Activated CD8-positive, alpha-beta memory T cell treated with anti-CD3 and anti-CD28 coated beads for 48 hours (primary cell): ENCODE data around the gene UBAC2.

ENCODE experiments used
- DNase-seq, 3 experiments: peaks; one replicate each; pipeline ENCODE4 v3.0.0-alpha.2; 2020; ENCODE audit warnings: low read depth in 2 of 3, low spot score in 2 of 3

UBAC2 gene

GRCh38 chr13:99289674-99290337 is 89.2 kb downstream of the UBAC2 start:
- DNase-seq = no peak

DNA sequence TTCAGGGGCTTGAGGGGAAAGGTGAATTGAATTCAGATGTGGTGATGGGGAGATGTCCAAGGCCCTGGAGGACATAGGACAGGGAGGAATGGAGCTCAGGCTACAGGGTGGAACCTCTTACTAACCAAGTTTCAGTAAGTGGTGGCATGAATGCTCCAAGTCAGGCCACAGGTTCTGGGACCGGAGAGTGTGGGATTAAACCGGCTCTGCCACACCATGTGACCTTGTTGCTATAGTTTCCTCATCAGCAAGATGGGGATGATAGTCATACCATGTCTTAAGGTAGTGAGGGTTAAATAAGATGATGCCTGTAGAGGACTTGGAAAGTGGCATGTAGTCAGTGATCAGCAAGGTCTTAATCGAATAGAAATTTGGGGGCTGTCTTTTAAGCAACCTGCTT is 90.2 kb downstream of the UBAC2 start:
- no peak for DNase-seq

GRCh38 chr13:99293178-99293577 is 92.5 kb downstream of the UBAC2 start:
- DNase-seq = no peak

DNA sequence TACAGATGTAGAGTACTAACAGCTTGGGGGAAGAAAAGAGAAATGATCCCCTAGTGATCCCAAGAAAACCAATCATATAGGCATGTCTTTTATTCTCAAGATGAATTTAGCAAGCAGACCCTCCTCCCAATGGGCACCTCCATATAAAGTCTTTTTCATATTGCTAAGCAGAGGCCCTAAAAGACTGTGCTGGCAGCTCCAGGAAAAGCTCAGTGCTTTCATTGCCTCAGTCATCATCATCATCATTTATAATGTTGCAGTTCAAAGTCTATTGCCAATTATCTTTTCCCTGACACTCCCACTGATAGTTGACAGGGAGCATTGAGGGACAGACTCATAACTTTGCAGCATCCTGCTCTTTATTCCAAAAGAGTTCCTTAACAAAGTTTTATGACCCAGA is 93.5 kb downstream of the UBAC2 start:
- no peak for DNase-seq

DNA sequence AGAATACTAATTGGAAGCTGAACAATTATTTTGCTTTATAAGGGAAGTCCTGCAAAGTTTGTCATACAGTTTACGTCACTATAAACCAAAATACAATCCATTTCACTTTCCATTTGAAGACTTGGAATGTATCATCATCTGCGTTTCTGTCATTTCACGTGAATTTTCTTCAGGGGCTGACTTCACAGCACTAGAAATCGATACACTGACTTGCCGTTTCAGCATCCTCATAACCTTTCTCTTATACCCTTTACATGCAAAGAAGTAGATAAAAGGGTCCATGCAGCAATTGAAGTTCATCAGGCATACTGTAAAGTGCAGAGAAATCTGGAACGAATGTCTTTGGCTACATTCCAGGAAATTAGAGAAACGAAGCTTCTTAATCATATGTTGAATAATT is 94.3 kb downstream of the UBAC2 start:
- no peak for DNase-seq

- DNase-seq = no peak
Measured at GRCh38 chr13:99295488-99296252, 95.0 kb downstream of the UBAC2 start.

DNA sequence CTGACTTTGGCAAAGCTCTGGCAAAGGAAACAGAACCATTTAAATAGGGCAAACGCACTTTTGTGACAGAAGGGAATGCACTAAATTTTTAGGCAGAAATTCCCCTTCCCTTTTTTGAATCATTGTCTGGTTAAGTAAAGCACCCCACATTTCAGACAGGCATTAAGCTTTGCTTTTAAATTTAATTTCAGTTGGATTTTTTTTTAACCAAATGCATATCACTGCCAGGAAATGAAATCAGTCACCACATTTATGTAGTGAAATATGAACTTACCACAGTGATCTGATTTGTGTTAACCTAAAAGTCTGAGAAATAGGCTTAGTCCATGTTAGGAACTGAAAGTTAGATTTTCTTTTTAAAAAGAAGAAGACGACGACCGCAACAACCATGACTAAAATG is 95.7 kb downstream of the UBAC2 start:
- no peak for DNase-seq

GRCh38 chr13:99297331-99297730 is 96.7 kb downstream of the UBAC2 start:
- DNase-seq = no peak

DNA sequence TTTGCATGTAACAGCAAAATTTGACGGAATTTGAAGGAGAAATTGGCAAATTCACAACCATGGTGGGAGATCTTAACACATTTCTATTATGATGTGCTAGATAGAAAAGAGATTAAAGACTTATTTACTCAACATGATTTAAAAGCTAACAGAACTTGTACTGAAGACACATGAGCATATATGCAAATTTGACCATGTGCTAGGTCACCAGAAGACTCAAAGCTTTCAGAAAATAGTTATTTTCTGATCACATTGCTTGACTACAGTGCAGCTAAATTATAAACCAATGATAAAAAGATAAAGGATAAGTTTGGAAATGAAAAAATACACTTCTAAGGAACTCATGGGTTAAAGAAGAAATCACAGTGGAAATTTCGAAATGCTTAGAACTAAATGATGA is 97.4 kb downstream of the UBAC2 start:
- DNase-seq = no peak

GRCh38 chr13:99299256-99299919 is 98.7 kb downstream of the UBAC2 start:
- no peak for DNase-seq

- DNase-seq = no peak
Measured at GRCh38 chr13:99299920-99300341, 99.3 kb downstream of the UBAC2 start.

DNA sequence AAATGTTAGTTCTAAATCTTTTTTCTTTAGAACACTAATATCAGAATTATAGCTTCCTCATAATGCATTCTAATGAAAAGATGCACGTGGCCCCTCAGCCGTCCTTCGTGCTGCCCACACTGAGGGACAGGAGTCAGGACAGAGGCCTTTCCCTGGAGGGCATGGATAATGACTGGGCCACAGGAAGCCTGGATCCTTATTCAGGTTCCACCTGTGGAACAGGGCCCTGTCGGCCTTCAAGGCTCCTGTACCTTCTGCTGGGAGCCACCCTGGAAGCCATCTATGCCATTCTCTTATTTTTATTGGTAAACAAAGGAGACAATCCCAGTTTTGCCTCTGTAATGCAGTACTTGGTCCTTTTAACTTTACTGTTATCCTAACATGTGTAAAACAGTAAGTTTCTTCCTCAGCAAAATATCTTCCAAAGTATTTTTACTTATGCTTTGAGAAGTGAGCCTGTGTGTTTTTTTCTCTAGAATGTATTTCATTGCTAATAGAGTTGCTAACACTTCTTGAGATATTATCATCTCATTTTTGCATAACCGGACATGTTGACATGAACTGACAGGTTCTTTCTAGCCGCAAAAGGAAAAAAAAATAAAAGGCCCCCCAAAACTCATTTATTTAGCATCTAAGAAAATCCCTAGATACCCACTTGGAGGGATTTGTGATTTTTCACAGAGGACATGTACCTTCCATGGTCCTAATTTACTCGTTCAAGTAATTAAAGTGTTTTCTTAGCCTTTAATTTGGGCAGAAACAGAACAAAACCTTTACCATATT is 100.6 kb downstream of the UBAC2 start:
- no peak for DNase-seq

DNA sequence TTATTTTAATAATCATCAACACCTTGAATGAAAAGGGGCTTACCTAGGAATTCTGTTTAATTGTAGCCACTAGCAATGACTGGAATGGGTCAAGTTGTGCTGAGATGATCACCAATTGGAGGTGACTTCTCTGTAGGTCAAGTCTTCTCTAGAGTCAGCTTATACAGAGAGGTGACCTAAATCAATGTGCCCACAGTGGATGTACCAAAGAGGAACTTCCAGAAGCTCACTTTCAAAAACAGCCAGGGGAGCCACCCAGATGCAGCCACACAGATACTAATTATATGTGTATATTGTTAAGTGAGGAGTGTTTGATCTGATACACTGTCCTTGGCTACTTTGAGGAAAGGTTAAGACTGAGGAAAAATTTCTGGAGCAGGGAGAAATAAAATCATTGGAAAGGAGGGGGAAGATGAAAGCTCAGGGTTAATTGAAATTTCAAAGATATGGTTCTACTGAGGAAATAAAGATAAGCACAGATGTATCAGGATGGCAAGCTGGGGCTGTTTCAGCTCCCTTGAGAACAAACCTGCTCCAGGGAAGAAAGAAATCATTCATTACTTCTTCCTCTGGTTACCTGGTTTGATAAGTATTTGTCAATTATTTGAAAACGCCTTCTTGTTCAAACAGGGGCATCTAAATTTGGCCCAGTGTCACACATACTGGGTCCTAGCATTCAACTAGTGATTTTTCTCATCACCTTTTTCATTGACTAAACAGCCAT is 101.4 kb downstream of the UBAC2 start:
- DNase-seq = no peak

DNA sequence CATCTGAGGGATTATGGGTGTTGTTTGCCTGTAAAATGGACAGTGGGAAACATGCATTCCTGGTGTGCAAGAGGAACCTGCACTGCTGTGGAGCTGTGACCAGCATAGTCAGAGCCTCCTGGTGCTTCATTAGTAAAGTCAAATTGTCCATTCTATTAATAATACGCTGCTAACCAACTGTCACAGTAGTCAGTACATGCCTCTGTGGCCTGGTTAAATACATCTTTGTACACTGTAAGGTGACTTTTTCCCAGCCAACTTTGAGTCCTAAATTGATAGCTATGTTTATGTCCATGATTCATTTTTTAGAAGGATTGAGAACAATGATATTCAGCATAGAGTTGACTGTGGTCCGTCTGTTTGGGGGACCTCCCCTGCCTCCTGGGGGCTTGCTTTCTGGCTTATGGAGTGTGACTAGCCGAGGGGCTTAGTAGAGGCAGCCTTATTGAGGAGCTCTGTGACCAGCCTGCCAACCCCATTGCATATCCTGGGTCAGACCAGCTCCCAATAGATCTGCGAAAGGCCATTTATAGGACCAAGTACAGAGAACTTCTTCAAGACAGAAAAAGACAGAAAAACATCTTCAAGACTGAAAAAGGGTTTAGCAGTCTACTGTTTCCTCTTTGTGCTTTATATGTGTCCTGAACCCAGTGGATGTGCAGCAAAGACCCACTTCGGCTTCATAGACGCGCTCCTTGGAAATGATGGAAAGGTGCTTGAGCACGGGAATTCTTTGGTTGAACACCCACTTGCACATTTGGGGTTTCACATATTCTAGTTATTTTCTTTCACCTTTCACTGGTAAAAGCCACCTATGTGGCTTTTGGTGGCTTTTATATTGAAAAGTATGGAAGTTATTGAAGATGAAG is 102.2 kb downstream of the UBAC2 start:
- no peak for DNase-seq

GRCh38 chr13:99303863-99304521 is 103.3 kb downstream of the UBAC2 start:
- no peak for DNase-seq

GRCh38 chr13:99304541-99304940 is 103.9 kb downstream of the UBAC2 start:
- DNase-seq = no peak

DNA sequence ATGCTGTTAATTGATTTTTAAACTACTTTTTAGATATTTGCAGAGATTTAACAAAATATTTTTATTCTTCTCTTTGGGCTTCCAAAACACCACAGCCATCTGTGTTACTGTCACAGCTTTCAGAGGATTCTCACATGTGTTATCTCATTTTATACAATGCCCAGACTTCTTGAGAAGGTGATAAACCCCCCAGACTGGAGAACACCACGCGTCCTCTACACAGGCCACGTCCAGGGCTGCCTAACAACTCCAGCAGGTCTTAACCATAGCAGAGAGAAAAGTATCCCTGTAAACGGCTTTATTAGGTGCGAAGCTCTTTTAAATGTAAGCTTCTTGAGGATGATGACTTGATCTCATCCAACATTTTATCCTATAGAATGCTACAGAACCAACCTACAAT is 104.5 kb downstream of the UBAC2 start:
- DNase-seq = no peak

GRCh38 chr13:99305566-99305965 is 104.9 kb downstream of the UBAC2 start:
- no peak for DNase-seq

GRCh38 chr13:99307247-99307646 is 106.6 kb downstream of the UBAC2 start, which contains the start of gene GPR183:
GPR183 (minus strand) TSS chr13:99307399; CDS start chr13:99296145, 11,254 bp downstream.
- DNase-seq = no peak
